Bronchial epithelial cell (primary cell): ENCODE measurements around the gene ADARB2. TPM values are rescaled to one million over a fixed set of nuclear protein-coding genes. Genes with fewer than 3 reads are reported as not detected.

Source experiments
- DNase-seq: peaks from one replicate; pipeline ENCODE4 v3.0.0-alpha.2; 2010; ENCODE audit warnings: low read depth
- FAIRE-seq: peaks from 2 replicates; lab custom pipeline; 2011; peaks lifted over from hg19 to GRCh38; lab: Jason Lieb, UNC
- H3K27me3 ChIP-seq: 2 replicates; pipeline ENCODE4 v1.5.1; 2011; ENCODE audit warnings: low read length; ENCODE audit not compliant: control insufficient read depth, insufficient read depth
- H3K36me3 ChIP-seq: 2 replicates; pipeline ENCODE4 v1.5.1; 2011; ENCODE audit warnings: low read length; ENCODE audit not compliant: control insufficient read depth, insufficient read depth
- H3K4me3 ChIP-seq: 2 replicates; pipeline ENCODE4 v1.5.1; 2011; ENCODE audit warnings: mild to moderate bottlenecking, low read depth, low read length, control low read depth
- CTCF ChIP-seq: IDR thresholded peaks from 2 replicates; pipeline ENCODE4 v1.5.1; 2011; ENCODE audit warnings: mild to moderate bottlenecking, moderate library complexity, low read length, control low read depth, inconsistent platforms; ENCODE audit not compliant: insufficient read depth, severe bottlenecking
- total RNA-seq: library from RNA; depleted of rRNA; stranded (reverse); fragments of >200 nt; gene quantifications from 2 replicates; pipeline ENCODE4 v1.2.1, GENCODE V29; 2014

Gene ADARB2
- total RNA-seq, 1 donor from 2014 or later: not detected

- no peak for FAIRE-seq
- no peak for TF ChIP-seq CTCF
- no peak overlapping the region for H3K4me3 ChIP-seq
- no peak for DNase-seq
- no peaks in the 10 kb centered on the region for H3K36me3 ChIP-seq
- no peaks in the 10 kb centered on the region for H3K27me3 ChIP-seq
These were observed 356.0 kb downstream of the ADARB2 start for GRCh38 chr10:1381339-1381738.

- no peak overlapping the region for H3K4me3 ChIP-seq
- no peaks in the 10 kb centered on the region for H3K27me3 ChIP-seq
- FAIRE-seq: no peak
- no peak for TF ChIP-seq CTCF
- DNase-seq: no peak
- no peaks in the 10 kb centered on the region for H3K36me3 ChIP-seq
These were observed 357.1 kb downstream of the ADARB2 start for GRCh38 chr10:1380088-1380671.

GRCh38 chr10:1379601-1380000 is 357.7 kb downstream of the ADARB2 start:
- no peak for FAIRE-seq
- TF ChIP-seq CTCF: no peak
- Histone ChIP-seq H3K36me3 (no peaks in the 10 kb centered on the region), H3K4me3 (no peak overlapping the region), H3K27me3 (no peaks in the 10 kb centered on the region)
- no peak for DNase-seq

GRCh38 chr10:1378473-1378872 is 358.9 kb downstream of the ADARB2 start:
- no peak for TF ChIP-seq CTCF
- no peak for DNase-seq
- Histone ChIP-seq H3K27me3 (no peaks in the 10 kb centered on the region), H3K4me3 (no peak overlapping the region), H3K36me3 (no peaks in the 10 kb centered on the region)
- peak; percentile 55 for FAIRE-seq

- DNase-seq: no peak
- Histone ChIP-seq H3K27me3 (no peaks in the 10 kb centered on the region), H3K4me3 (no peak overlapping the region), H3K36me3 (no peaks in the 10 kb centered on the region)
- no peak for TF ChIP-seq CTCF
- no peak for FAIRE-seq
These were observed 359.5 kb downstream of the ADARB2 start for GRCh38 chr10:1377740-1378397.
